HUDEP-2 (cell line): Measurements from ENCODE around the gene NEO1.

Experiments
- DNase-seq, 76 experiments: peaks; one replicate each; lab custom pipeline; 2025; ENCODE audit not compliant: unreplicated experiment in 76 of 76; lab: John Stamatoyannopoulos, UW

The NEO1 gene

DNA sequence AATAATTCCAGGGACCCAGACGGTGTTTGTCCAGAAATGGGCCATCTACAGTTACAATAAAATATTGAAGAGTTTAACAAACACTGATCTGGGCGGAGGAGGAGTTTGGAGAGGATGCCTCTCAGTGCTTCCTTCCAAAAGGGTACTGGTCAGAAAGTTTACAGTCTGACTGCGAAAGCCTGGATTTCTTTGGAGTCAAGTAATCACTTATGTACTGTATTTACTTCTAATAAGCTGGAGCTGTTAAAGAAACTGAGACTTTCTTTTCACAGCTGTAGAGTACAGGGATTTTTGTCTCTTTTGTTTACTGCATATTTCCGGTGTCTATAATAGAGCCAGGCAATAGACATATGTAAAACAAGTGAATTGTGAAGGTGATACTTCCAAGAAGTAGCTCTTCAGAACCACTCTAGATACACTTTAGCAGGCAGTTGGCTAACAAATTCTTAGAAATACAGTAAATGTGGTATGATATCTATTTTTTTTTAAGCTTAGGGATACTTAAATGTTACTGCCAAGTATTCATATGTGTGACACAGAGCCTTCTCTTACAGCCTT, 22.1 kb upstream of the NEO1 start:
- no peak for DNase-seq

DNA sequence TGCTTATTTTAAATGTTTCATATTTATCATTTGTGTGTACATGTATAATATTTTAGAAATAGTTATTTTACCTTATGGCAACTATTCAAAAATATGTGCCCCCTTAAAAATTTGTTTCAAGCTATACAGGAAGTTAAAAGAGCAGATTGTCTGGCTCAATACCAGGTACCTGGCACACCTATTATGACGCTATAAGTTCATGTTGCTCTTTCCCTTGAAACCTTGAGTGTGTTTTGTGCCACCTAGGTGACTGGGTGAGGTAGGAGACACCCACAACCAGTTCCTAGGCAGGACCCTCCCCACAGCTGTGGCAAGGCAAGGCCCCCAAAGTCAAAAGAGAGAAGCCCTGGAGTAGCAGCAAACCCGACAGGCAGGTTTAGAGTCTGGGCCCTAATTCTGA, 20.6 kb upstream of the NEO1 start:
- no peak for DNase-seq

DNA sequence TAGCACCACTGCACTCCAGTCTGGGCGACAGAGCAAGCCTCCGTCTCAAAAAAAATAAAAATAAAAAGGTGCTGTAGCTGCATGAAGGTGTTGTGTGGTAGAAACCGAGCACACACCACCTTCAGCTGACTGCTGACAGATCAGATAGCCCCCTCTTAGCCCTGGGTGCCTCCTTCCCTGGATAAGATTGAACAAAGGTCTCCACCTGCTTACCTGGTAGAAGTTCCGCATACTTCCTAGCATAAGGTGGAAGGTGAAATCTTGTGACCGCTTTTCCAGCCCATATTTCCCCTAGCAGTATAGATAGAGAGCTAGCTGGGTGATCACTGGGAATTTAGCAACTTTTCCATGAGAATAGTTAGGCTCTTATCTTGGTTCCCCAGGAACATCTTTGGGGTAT, 18.7 kb upstream of the NEO1 start:
- DNase-seq: no peak

DNA sequence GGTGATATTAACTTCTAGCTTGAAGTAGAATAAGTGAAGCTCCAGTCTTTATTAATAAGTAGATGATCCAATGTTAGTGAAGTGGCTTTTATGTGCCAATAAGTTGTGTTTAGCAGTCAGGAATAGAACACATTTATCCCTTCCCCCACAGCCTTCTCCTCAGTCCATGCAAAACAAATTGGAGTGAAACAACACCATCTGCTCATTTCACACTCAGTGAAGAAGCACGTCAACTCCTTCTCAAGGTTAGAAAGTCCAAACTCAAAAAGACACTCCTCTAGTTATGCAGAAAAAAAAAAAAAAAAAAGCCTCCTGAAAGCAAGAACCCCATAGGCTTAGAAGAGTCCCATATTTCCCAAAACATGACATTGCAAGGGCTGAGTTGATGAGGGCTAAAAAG, 18.0 kb upstream of the NEO1 start:
- no peak for DNase-seq

DNA sequence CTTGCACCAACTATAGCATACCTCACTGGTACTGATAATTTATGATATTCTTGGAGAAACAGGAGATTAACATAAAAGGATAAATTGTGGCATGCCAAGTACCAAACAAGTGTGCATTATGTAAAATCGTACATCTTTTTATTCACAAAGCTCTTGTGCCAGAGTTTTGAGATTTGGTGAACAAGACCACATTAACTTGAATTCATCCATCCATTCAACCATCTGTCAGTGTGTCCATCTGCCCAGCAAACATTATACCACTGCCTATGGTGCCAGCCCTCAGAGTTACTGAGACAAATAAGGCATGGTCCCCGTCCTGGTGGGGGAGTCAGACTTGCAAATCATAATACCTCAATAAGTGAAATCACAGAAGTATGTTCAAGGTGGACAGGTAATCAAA, 17.0 kb upstream of the NEO1 start:
- no peak for DNase-seq

DNA sequence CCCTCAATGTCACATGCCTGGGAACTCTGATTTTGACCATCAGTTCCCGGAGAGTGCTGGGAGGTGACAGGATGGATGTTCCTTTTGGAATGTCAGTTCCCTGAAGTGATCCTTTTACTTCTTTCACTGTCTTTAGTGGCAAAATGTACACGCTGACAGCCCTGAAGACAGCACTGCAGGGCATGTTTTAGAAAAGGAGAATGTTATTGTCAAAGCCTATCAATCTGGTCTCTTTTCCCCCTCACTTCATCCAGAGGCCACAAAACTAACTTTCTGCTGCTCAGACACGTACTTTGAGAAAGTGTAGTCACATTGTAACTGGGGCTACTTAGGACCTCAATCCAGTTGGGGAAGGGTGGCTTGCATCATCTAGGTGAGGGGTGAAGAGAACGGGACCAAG, 14.0 kb upstream of the NEO1 start:
- DNase-seq: no peak

DNA sequence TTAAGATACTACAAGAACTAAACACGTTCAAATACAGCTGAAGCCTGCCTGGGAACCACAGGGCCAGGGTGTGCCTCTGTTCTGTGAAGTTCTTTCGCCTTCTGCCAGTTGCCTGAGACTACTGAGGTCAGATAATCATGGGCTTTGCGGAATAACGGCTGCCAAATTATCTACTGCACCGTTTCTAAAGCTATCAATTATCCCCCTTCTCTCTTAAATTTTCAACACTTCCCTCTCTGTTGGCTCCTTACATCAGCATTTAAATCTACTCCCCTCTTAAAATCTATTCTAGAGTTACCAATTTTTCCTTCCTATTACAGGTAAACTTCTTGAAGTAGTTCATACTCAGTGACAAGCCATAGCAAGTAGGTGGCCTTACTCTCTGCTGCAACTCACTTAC, 6.2 kb upstream of the NEO1 start:
- peak in 24 of 76 experiments; percentile 10 to 75 (median 54) for DNase-seq

DNA sequence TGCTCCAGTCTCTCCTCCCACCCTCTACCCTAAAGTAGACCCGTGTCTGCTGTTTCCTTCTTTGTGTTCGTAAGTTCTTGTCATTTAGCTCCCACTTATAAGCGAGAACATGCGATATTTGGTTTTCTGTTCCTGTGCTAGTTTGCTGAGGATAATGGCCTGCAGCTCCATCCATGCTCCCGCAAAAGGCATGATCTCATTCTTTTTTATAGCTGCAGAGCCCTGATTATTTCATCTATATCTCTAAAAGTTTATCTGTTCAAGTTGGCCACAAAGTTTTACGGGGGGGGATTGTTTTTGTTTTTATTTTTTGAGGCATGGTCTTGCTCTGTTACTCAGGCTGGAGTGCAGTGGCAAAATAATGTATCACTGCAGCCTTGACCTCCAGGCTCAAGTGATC, 4.4 kb upstream of the NEO1 start:
- no peak for DNase-seq

DNA sequence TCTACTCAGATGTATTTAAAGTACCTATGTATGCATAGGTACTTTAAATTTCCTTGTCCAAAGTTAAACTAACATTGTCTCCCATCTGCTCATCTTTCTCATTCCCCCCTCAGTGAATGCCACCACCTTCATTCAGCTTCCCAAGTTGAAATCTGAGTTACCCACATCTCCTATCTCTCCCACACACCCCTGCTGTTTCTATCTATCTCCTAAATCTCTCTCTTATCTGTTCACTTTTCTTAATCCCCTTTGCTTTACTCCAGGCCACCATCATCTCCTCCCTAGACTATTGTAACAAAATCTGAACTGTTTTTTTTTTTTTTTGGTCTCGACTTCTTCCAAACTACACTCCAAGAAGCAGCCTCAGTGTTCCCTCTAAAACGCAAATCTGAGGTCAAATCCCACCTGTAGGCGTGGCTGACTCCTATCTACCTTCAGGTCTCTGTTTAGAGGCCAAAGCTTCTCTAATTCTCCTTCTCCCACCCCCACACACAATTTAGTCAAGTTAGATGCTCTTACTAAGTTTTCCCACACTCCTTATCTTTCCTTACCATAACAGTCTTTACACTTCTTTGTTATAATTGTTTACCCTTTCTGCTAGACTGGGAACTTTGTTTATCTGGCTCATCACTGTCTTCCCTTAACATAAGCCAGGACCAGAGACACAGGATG, 3.5 kb upstream of the NEO1 start:
- no peak for DNase-seq

DNA sequence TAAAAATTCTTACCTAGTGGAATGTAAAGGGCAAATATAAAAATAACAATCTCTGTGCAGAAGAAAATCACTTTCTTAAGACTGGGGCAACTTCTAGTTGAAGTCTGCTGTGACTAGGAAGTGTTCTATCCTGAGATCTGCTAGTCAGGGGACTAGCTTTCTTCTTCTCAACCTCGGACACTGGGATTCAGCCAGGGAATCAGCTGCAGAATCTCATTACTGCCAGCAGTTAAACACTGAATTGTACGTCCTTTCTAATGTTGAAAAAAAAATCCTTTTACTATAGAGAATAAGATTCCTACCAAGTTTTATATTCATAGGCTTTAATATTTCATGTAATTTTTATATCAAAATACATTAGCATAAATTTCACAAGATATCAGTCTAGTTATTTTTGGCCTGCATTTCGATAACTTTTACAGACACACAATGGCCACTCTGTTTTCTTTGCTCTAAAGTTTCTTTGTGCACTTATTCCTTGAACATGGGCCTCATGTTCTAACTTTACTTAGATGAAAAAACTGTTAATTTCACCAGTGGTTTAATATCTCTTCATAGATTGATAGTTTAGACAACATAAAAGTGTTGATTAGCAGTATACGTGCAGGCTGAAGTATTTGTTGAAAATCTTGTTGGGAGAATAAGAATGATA, 2.6 kb upstream of the NEO1 start:
- no peak for DNase-seq

DNA sequence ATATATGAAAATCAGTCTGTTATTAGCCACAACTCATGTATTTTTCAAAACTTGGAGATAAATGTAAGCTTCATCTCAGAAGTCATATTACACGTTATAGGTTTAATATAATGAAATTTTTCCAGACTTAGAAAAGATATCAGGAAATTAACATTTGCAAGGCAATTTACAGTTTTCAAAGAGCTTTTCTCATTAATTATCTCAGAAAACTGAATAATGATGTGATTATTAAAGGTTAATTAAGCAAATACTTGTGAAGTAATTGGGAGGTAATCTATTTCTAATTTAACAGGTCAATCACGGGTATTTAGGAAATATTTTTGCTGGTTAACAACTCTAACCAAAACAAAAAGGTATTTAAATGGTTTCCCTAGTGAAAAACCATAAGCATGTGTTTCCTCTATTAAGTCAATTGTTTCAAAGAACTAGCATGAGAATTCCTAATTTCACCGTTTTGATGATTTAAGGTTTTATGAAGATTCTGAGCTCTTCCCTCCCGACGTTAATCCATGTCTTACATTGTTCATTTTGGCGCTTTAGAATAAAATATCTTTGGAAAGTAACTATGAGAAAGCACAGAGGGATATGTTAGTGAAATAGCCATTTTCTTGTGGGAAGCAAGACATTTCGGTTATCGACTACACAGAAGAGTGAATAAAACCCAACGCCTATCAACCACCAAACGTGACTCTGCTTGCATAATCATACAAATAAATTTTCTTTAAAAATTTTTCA, 1.5 kb upstream of the NEO1 start:
- DNase-seq: no peak

DNA sequence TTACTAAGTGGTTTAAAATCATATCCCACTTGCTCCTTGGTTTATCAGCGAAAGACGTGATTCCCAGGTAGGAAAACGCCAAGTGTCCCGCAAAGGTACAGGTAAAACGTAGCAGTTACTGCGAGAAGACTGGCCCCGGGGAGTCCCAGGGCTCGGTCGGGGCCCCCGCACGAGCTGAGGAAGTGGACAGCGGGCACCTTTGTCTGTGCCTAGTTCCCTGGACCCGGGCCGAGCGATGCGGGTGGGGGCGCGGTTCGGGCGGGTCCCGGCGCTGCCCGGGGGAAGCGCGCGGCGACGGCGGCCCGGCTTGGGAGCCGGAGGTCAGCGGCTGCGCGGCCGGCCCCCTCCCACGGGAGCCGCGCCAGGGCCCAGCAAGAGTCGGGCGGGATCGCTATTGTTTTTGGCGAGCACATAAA, 864 bp upstream of the NEO1 start:
- DNase-seq: peak in 2 of 76 experiments; percentile 28 to 49

DNA sequence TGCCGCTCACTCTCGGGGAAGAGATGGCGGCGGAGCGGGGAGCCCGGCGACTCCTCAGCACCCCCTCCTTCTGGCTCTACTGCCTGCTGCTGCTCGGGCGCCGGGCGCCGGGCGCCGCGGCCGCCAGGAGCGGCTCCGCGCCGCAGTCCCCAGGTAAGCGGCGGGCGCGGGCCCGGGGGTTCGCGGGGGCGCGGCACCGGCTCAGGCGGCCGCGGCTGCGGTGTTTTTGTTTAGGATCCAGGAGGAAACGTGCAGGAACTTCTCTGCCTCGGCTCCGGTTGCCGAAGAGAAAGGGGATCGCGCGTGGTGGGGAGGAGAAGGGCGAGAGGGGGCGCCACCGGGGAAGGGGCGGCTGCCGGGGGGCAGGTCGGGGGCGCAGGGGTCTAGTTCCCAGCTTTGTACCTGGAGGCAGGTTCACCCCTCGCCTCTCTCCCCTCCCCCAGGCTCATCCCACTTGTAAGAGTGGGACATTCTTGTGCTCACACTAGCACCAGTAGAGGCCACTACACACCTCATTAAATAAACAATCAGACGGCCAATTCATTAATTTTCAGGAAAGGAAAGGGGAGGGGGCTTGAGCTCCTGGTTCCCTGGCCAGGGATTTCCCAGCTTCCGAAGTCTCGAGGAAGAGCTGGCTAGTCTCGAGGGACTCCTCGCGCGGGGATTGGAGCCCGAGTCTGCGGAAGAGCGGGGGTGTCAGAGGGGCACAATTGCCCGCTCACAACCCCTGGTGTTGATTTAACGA, 562 bp downstream of the NEO1 start:
- peak in 14 of 76 experiments; percentile 2 to 58 (median 30) for DNase-seq

DNA sequence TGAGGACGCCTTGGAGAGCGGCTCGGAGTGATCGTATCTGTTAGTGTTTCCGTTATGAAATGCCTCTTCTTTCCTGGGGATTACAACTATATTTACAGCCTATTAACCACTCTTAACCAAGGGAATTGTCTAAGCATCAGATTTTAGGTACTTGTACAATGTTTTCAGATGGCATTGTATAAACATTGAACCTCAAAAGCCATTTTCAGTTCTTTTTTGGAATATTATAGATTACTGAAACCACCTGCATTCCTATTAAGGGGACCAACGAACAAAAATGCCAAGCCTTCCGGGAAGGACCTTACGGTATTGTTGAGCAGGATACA, 1.1 kb downstream of the NEO1 start:
- no peak for DNase-seq

DNA sequence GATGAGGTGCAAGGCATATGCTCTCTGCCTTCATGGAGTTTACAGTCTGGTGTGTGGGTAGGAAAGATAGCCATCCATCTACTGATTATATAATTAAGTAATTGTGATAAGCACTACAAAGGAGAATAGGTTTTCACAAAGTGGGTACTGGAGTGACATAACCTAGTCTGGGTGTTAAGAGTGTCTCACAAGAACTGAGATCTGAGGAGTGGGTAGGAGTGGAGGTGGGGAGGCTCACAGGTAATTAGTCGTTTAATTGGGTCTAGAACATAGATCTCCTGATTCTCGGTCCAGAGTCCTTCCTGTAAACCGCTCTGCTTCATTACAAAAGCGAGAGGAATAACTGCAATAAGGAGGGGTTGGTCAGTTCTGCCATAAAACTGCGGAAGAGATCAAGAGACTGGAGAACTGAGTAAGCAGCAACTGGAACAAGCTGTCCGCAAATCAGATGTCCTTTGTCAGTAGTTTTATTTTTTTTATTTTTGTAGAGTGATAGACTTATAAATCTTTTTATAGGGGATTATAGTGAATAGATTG, 2.2 kb downstream of the NEO1 start:
- DNase-seq: no peak

DNA sequence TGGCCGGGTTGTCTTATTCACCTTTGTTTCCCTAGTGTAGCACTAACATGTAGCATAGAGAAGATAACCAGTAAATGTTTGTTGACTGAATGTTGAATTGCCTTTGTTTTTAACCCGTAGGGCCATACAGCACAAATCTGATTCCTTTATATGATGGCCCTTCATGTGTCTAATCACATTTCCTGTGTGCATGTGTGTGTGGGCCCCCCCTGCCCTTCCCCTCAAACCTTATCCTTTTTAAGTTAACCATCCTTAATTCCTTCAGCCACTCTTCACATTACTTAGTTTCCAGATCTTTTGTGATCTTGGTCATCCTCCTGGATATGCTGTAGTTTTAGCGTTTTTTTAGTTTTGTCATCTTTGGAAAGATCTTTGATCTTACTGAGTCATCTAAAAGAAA, 4.2 kb downstream of the NEO1 start:
- no peak for DNase-seq

DNA sequence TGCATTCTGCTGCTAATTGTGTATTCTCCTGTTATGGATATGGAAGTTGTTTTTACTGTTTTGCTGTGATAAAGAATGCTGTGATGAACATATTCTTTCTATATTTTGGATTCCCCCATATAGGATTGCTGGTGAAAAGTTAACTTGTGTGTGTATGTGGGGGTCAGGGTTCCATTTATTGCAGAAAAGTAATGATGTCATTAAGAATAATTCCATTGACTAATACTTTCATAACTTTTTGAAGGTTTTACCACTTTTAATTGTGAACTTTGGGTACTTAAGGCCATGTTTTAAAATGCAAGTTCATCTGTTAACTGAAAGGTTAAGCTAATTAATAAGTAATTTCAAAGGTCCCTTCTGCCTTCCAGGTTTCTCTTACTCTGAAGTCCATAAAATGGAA, 6.2 kb downstream of the NEO1 start:
- DNase-seq: no peak

DNA sequence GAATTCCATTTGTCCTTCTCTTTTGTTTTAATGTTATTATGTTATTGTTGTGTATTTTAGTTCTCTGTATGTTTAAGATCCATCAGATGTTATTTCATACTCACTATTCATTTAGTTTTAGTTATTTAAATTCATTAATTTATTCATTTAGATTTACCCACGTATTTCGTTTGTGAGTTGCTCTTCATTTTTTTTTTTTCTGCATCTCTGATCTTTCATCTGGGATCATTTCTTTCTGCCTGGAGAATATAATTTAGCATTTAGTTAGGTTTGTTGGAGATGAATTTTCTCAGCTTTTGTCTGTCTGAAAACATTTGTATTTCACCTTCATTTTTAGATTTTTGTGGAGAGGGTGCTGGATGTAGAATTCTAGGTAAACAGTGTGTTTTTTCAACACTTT, 12.9 kb downstream of the NEO1 start:
- no peak for DNase-seq

DNA sequence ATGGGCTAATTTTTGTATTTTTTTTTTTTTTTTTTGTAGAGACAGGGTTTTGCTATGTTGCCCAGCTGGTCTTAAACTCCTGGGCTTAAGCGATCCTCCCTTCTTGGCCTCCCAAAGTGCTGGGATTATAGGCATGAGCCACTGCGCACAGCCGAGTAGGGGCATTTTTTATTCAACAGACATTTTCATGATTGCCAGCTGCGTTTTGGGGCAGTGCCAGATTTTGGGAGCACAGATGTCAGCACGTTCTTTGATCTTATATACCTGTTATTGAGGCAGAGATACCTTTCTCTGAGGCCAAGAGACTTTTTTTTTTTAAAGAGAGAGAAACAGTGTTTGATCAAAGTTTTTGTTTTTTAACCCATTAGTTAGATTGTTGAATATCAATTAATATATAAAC, 16.8 kb downstream of the NEO1 start:
- peak in 6 of 76 experiments; percentile 2 to 61 (median 18) for DNase-seq

DNA sequence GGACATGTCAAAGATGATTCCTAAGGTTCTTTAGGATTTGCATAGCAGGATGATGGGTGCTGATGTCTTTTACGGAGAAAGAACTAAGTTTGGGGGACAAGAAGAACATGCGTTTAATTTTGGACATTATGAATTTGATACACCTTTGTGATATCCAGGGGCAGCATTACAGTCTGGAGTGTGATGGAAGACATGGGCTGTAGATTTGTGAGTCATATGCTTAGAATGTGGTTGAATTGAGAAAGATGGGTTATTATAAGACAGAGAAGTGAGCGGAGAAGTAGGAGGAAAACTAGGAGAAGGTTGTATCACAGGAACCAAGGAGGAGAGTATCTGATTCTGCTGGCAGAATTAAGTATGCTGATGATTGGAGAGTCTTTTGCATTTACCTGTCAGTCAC, 20.6 kb downstream of the NEO1 start:
- DNase-seq: no peak

DNA sequence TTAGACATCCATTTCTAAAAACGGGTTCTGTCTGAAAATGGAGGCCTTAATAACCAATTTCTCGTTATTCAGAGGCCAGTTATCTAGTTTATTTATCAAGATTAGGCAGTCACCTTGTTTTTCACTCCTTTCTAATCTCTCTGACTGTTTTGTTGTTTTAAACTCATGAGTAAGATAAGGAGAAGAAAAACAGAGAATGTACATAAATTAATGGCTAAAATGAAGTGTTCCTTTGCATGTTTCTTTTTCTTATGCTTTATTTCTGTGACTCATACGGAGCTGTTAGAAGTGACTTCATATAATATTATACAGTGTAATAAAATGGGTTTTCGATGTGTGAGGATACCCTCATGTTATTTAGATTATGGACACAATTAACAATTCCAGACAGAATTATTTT, 22.0 kb downstream of the NEO1 start:
- no peak for DNase-seq
